HG03159 (cell line): ENCODE measurements around the gene MYPOP.

Experiments
- ATAC-seq: cut with Tn5 transposase; IDR thresholded peaks from one replicate; pipeline ENCODE4 v1.9.1; 2021; ENCODE audit warnings: mild to moderate bottlenecking, moderate library complexity; ENCODE audit not compliant: unreplicated experiment

The MYPOP gene

GRCh38 chr19:45901912-45902650 is at the start of gene MYPOP:
Gene MYPOP, minus strand, starts transcription at chr19:45902613. Its CDS starts 840 bp downstream, at chr19:45901773.
- ATAC-seq = no peak

- ATAC-seq = no peak
Observed at GRCh38 chr19:45947926-45948325, 45.5 kb upstream of the MYPOP start.

GRCh38 chr19:45940515-45940805 is 38.0 kb upstream of the MYPOP start:
- ATAC-seq = no peak

GRCh38 chr19:45939792-45940514 is 37.5 kb upstream of the MYPOP start:
- no peak for ATAC-seq

- ATAC-seq = no peak
Observed at GRCh38 chr19:45938733-45939319, 36.4 kb upstream of the MYPOP start.

- ATAC-seq = no peak
Observed at GRCh38 chr19:45935267-45935666, 32.9 kb upstream of the MYPOP start.

- ATAC-seq = no peak
Observed at GRCh38 chr19:45934551-45935230, 32.3 kb upstream of the MYPOP start.

GRCh38 chr19:45933759-45934158 is 31.3 kb upstream of the MYPOP start:
- no peak for ATAC-seq

- ATAC-seq = no peak
Observed at GRCh38 chr19:45931055-45931454, 28.6 kb upstream of the MYPOP start.

- no peak for ATAC-seq
Observed at GRCh38 chr19:45929247-45929646, 26.8 kb upstream of the MYPOP start.

- ATAC-seq = peak; percentile 65
Observed at GRCh38 chr19:45927565-45928261, 25.3 kb upstream of the MYPOP start.

GRCh38 chr19:45924891-45925447 is 22.6 kb upstream of the MYPOP start:
- ATAC-seq = no peak

GRCh38 chr19:45922281-45922680 is 19.9 kb upstream of the MYPOP start:
- ATAC-seq = no peak

GRCh38 chr19:45920458-45920857 is 18.0 kb upstream of the MYPOP start:
- no peak for ATAC-seq

GRCh38 chr19:45919678-45920077 is 17.3 kb upstream of the MYPOP start:
- no peak for ATAC-seq

GRCh38 chr19:45918721-45919120 is 16.3 kb upstream of the MYPOP start:
- no peak for ATAC-seq

GRCh38 chr19:45917421-45918091 is 15.1 kb upstream of the MYPOP start:
- ATAC-seq = no peak

GRCh38 chr19:45913874-45914830 is 11.7 kb upstream of the MYPOP start, which contains the start of gene NANOS2:
Gene NANOS2, minus strand, starts transcription at chr19:45914778. Its CDS starts 85 bp downstream, at chr19:45914693.
- no peak for ATAC-seq

- no peak for ATAC-seq
Observed at GRCh38 chr19:45911291-45911690, 8.9 kb upstream of the MYPOP start.
